Activated CD8-positive, alpha-beta memory T cell treated with anti-CD3 and anti-CD28 coated beads, Interleukin-2, amount 50 U/mL, for 1 hour (primary cell): ENCODE measurements around the gene PUS3.

ENCODE experiments used
- DNase-seq: peaks from one replicate; pipeline ENCODE4 v3.0.0-alpha.2; 2020; ENCODE audit errors: extremely low read depth

Gene PUS3

GRCh38 chr11:125902927-125903710, at the start of gene PUS3:
Gene PUS3, minus strand, starts transcription at chr11:125903206. Its CDS starts 6,922 bp downstream, at chr11:125896284.
- peak; percentile 64 for DNase-seq

GRCh38 chr11:125952559-125952958, 49.6 kb upstream of the PUS3 start:
- DNase-seq = no peak

GRCh38 chr11:125951731-125952130, 48.7 kb upstream of the PUS3 start:
- no peak for DNase-seq

- DNase-seq = no peak
These were observed 48.0 kb upstream of the PUS3 start for GRCh38 chr11:125950696-125951651.

GRCh38 chr11:125950178-125950490, 47.1 kb upstream of the PUS3 start:
- no peak for DNase-seq

- no peak for DNase-seq
These were observed 46.5 kb upstream of the PUS3 start for GRCh38 chr11:125949271-125950177.

- DNase-seq = no peak
These were observed 45.5 kb upstream of the PUS3 start for GRCh38 chr11:125948278-125949051.

- DNase-seq = no peak
These were observed 44.6 kb upstream of the PUS3 start for GRCh38 chr11:125947419-125948277.

GRCh38 chr11:125946712-125947418, 43.9 kb upstream of the PUS3 start:
- DNase-seq = no peak

GRCh38 chr11:125945797-125946520, 43.0 kb upstream of the PUS3 start, which contains the start of gene VSIG10L2:
Gene VSIG10L2, plus strand, starts transcription at chr11:125946044. Its CDS starts 12 bp downstream, at chr11:125946056.
- no peak for DNase-seq

GRCh38 chr11:125945011-125945796, 42.2 kb upstream of the PUS3 start:
- no peak for DNase-seq

GRCh38 chr11:125944350-125945010, 41.5 kb upstream of the PUS3 start:
- DNase-seq = no peak

- no peak for DNase-seq
These were observed 40.8 kb upstream of the PUS3 start for GRCh38 chr11:125943661-125944349.

- DNase-seq = no peak
These were observed 39.9 kb upstream of the PUS3 start for GRCh38 chr11:125942771-125943428.

- no peak for DNase-seq
These were observed 38.9 kb upstream of the PUS3 start for GRCh38 chr11:125941619-125942611.
